ENCODE data around the gene KHK.

- TF ChIP-seq GATA2 (IDR thresholded peaks at IDR 0.05; ENCODE audit: low read depth, low read length): no peak
- TF ChIP-seq GATA3 (IDR thresholded peaks at IDR 0.05; ENCODE audit: low read depth, low read length): no peak
Observed at GRCh38 chr2:27086724-27087593, at the start of gene KHK.
